Measurements from ENCODE around the gene MATCAP1. TPM values are rescaled to one million over a fixed set of nuclear protein-coding genes. Genes with fewer than 3 reads are reported as not detected.

Gene MATCAP1
- total and polyA plus RNA-seq, 2 of the 4 experiments (the other 2 are of a cell fraction), result 8.2 to 43.9 TPM

DNA sequence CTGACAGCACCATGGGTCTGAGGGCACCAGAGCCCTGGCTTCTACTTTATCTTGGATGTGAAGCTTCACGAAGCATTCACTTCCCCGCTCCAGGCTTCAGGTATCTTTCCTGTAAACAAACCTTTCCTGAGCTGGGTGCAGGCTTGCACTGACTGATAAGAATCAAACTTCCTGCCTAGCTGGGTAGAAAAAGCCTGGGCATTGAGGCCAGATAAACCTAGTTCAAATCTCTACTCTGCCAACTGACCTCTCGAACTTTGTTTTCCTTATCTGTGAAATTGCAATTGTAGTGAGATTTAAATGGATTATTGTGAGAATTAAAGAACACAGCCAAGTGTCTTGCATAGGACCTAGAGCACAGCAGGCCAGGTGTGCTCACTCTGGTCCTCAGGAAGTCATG, 40.2 kb upstream of the MATCAP1 start:
- ChIA-PET CTCF (no interaction called here), POLR2A (ENCODE audit: unreplicated experiment) (no interaction called here)
- no peak overlapping the region for H2BK15ac ChIP-seq (ENCODE audit: low read depth, low read length)

More for the DNA sequence above, 40.2 kb upstream of the MATCAP1 start:
- TF ChIP-seq RCOR1 (IDR thresholded peaks at IDR 0.05; ENCODE audit: insufficient replicate concordance, low read length) (no peak), FOS (IDR thresholded peaks at IDR 0.05; ENCODE audit: low read depth, low read length) (no peak), RFX5 (IDR thresholded peaks at IDR 0.05; ENCODE audit: low read depth, low read length) (no peak), BHLHE40 (IDR thresholded peaks at IDR 0.05; ENCODE audit: low read depth, low read length) (no peak), MAFK (IDR thresholded peaks at IDR 0.05; ENCODE audit: low read depth, low read length) (no peak), SMC3 (IDR thresholded peaks at IDR 0.05; ENCODE audit: low read depth, low read length) (no peak), NFE2L2 (IDR thresholded peaks at IDR 0.05; ENCODE audit: low read depth, low read length) (no peak), CEBPB (IDR thresholded peaks at IDR 0.05; ENCODE audit: low read depth, low read length) (no peak), CHD1 (IDR thresholded peaks at IDR 0.05; ENCODE audit: low read depth, low read length) (no peak), RAD21 (IDR thresholded peaks at IDR 0.05; ENCODE audit: low read length) (no peak), POLR2A (IDR thresholded peaks at IDR 0.05; ENCODE audit: low read depth, low read length) (no peak)
- TF ChIP-seq, protein P1, sequence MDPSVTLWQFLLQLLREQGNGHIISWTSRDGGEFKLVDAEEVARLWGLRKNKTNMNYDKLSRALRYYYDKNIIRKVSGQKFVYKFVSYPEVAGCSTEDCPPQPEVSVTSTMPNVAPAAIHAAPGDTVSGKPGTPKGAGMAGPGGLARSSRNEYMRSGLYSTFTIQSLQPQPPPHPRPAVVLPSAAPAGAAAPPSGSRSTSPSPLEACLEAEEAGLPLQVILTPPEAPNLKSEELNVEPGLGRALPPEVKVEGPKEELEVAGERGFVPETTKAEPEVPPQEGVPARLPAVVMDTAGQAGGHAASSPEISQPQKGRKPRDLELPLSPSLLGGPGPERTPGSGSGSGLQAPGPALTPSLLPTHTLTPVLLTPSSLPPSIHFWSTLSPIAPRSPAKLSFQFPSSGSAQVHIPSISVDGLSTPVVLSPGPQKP (IDR thresholded peaks at IDR 0.05; ENCODE audit: borderline replicate concordance, low read depth, low read length), result no peak
- TF ChIP-seq, protein P2, sequence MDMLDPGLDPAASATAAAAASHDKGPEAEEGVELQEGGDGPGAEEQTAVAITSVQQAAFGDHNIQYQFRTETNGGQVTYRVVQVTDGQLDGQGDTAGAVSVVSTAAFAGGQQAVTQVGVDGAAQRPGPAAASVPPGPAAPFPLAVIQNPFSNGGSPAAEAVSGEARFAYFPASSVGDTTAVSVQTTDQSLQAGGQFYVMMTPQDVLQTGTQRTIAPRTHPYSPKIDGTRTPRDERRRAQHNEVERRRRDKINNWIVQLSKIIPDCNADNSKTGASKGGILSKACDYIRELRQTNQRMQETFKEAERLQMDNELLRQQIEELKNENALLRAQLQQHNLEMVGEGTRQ (IDR thresholded peaks at IDR 0.05; ENCODE audit: low read depth, low read length), result no peak
- TF ChIP-seq, protein P3, sequence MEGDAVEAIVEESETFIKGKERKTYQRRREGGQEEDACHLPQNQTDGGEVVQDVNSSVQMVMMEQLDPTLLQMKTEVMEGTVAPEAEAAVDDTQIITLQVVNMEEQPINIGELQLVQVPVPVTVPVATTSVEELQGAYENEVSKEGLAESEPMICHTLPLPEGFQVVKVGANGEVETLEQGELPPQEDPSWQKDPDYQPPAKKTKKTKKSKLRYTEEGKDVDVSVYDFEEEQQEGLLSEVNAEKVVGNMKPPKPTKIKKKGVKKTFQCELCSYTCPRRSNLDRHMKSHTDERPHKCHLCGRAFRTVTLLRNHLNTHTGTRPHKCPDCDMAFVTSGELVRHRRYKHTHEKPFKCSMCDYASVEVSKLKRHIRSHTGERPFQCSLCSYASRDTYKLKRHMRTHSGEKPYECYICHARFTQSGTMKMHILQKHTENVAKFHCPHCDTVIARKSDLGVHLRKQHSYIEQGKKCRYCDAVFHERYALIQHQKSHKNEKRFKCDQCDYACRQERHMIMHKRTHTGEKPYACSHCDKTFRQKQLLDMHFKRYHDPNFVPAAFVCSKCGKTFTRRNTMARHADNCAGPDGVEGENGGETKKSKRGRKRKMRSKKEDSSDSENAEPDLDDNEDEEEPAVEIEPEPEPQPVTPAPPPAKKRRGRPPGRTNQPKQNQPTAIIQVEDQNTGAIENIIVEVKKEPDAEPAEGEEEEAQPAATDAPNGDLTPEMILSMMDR (conservative IDR thresholded peaks at IDR 0.05; ENCODE audit: low read depth, low read length), result no peak
- Histone ChIP-seq H4K20me1 (ENCODE audit: insufficient read depth, low read length) (peaks cover 7% of the 10 kb centered on the region; the same call in 1 of the 2 replicates), H3K4me3 (ENCODE audit: insufficient read depth, low read depth, low read length) (no peak overlapping the region), H3K27me3 (ENCODE audit: control insufficient read depth, insufficient read depth, low read length) (no peaks in the 10 kb centered on the region), H4K8ac (ENCODE audit: low read depth in 2 of 2, low read length in 2 of 2) (no peak overlapping the region), H2AFZ (replicated peaks; ENCODE audit: low read length, poor library complexity) (no peak overlapping the region), H3K4me1 (ENCODE audit: control insufficient read depth, insufficient read depth, low read length) (peaks cover 12% of the 10 kb centered on the region), H3K9ac (ENCODE audit: low read depth, low read length) (no peak overlapping the region), H2AK9ac (replicated peaks; ENCODE audit: low read depth, low read length, poor library complexity) (no peak overlapping the region), H3K79me1 (ENCODE audit: low read depth in 1 of 2, low read length in 2 of 2) (peaks cover 23 to 33% of the 10 kb centered on the region in 2 experiments), H4K91ac (ENCODE audit: insufficient read depth, low read depth, low read length) (no peak overlapping the region), H3K56ac (ENCODE audit: extremely low read depth, insufficient read depth, low read length) (no peak overlapping the region), H3K4ac (ENCODE audit: low read depth, low read length) (no peak overlapping the region), H3K27ac (ENCODE audit: insufficient read depth, low read length) (no peak overlapping the region), H3K18ac (ENCODE audit: low read depth, low read length) (no peak overlapping the region), H3K14ac (replicated peaks; ENCODE audit: low read depth, low read length) (no peak overlapping the region), H2BK120ac (ENCODE audit: low read depth, low read length) (no peak overlapping the region), H2BK5ac (ENCODE audit: low read depth, low read length, poor library complexity, severe bottlenecking) (no peak overlapping the region), H4K5ac (ENCODE audit: low read depth, low read length) (no peak overlapping the region), H3K9me3 (ENCODE audit: control insufficient read depth, insufficient read depth, low read length) (no peaks in the 10 kb centered on the region), H2AK5ac (ENCODE audit: low read depth, low read length) (no peak overlapping the region), H3K23ac (ENCODE audit: low read depth, low read length) (no peak overlapping the region), H2BK20ac (ENCODE audit: low read depth, low read length) (no peak overlapping the region), H3K36me3 (ENCODE audit: control insufficient read depth, insufficient read depth, low read length) (peaks cover 10% of the 10 kb centered on the region), H3K9me1 (ENCODE audit: insufficient read depth, low read length) (peaks cover 12% of the 10 kb centered on the region), H3K4me2 (ENCODE audit: low read depth, low read length) (no peak overlapping the region)
- intact Hi-C loops (cut with micrococcal nuclease) (no loop called here), in situ Hi-C loops (cut with MboI; ENCODE audit: low sequenced_read_pairs) (no loop called here), dilution Hi-C loops (cut with HindIII; ENCODE audit: low sequenced_read_pairs, unreplicated experiment) (no loop called here)
- BruUV-seq (replicated peaks), result no TSS peak
- ATAC-seq (ENCODE audit: low read depth), result no peak
- 77% methylated on average over 2 of the region's 3 CpGs; no CpG with 5 or more reads in 1 of the 2 experiments for WGBS, 2 experiments (ENCODE audit: extremely low coverage in 2 of 2, insufficient read length in 1 of 2)
- no peak for DNase-seq

Data from IMR-90 (cell line).